CD1c-positive myeloid dendritic cell (primary cell): ENCODE measurements around the gene C16orf74.

ENCODE experiments used
- DNase-seq: peaks from one replicate; pipeline ENCODE4 v3.0.0-alpha.2; 2016; ENCODE audit errors: extremely low spot score

Gene C16orf74

DNA sequence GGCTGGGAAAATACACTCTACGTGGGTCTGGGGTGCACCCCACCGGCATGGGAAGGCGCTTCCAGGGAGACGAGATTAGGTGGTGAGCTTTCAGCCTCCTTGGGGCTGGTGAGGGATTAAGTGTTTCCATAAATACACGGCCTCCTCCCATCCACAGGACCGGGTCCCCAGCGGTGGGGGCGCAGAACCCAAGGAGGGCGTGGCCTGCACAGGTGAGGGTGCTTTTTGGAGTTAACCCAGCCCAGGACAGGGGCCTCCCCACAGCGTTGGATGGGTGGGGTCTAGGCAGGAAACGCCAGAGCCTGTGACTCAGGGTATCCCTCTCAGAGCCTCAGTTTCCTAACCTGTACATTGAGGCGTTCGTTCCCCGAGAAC, 1.1 kb downstream of the C16orf74 start:
- DNase-seq: no peak

DNA sequence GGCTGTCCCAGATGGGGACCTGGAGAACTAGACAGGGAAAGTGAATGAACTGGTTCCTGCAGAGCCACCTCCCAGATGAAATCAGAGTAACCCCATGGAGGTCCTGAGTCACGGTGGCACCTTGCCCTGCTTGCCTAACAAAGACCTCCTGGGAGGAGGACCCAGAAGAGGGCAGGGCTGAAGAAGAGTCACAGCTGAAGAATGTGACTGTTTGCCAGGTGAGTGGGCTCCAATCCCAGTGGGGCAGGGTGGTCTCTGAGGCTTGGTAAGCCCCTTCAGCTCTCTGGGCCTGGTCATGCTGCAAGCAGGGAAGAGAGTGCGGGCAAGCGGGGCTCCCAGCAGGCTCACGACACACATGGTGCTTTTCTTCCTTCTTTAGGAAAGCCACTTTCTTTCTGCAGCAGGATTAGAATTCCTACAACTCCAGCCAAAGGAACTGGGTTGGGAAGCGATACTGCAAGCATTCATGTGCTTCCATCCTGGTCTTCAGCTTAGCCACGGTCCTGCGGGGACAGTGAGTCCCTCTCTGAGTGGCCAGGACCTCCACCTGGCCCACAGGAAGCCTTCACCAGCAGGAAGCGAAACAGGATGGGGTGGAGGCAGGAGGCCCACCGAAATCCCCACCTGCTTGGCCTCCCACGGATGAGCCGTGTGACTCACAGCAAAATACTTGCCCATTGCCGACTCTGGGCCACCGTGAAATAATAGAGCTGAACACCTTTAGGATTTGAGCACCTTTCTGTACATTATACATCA, 4.3 kb downstream of the C16orf74 start:
- no peak for DNase-seq

DNA sequence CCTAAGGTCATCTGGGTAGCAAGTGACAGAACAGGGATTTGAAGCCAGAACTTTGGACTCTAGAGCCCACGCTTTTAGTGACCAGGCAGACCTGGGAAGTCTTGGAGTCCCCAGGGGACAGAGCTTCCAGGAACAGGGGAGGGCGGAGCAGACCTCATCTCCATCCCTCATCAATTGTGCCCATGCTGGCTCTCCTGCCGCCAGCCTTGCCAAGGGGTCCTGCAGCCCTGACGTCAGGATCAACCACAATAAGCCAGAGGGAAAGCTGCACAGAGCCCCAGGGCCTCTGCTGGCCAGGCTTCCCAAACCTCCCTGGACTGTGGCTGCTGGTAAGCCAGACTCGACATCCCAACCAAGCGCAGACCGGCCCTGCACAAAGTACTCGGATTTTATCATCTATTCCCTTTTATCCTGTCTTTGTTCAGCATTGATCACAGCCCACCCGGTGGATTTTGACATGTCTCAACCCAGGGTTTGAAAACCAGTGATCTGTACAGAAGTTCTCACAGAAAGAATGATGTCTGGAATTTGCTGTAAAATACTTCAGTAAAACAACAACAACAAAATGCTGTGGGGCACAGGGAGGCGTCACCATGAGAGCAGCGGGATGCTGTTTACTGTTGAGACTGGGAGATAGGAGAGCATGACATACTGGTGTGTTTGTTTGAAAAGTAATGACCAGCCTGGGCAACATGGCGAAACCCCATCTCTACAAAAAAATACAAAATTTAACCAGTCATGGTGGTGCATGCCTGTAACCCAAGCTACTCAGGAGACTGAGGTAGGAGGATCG, 11.8 kb downstream of the C16orf74 start:
- no peak for DNase-seq

DNA sequence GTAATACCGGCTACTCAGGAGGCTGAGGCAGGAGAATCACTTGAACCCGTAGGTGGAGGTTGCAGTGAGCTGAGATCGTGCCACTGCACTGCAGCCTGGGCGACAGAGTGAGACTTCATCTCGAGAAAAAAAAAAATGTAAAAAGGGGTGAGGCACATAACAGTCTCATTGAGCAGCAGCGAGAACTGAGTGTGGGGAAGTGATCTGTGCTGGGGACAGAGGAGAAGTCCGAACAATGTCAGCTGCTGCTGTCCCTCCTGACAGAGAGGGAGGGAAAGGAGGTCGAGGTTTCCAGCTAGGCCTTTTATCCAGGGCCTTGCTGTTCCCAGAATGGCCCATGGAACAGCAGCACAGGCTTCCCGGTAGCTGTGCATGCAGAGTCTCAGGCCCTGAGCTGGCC, 14.0 kb downstream of the C16orf74 start:
- DNase-seq: peak; percentile 21

DNA sequence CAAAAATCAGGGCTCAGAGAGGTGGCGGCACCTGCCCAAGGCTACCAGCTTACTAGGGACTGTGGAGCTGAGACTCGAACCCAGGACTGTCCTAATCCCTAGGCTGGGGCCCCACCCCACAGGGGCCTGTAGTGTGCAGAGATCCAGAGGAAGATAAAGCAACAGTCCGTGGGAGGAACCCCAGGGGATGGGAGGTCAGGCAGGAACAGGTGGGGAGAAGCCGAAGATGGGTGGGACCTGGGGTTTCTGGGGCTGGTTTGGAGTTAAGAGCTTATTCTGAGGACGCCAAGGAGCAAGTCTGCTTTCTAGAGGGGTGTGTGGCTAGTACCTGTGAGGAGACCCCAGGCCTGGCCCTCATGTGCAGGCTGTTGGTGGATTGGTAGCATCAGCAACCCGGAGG, 14.9 kb downstream of the C16orf74 start:
- DNase-seq: no peak

DNA sequence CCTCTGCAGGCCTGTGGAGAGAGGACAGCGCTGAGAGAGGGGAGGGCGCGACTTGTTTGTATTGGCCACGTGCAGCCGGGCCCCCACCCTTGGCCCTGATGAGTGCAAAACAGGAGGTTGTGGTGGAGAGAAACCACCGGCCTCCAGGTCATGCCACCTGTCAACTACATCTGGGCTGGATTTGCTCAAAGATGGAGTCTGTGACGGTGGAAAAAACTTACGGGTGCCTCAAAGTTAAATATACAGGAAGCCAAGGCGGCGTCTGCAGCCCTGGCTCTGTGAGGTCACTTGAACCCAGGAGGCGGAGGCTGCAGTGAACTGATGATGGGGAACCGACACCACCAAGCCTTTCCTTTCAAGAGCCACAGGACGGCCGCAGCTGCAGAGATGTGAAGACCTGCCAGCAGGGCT, 15.7 kb downstream of the C16orf74 start:
- DNase-seq: peak; percentile 55

DNA sequence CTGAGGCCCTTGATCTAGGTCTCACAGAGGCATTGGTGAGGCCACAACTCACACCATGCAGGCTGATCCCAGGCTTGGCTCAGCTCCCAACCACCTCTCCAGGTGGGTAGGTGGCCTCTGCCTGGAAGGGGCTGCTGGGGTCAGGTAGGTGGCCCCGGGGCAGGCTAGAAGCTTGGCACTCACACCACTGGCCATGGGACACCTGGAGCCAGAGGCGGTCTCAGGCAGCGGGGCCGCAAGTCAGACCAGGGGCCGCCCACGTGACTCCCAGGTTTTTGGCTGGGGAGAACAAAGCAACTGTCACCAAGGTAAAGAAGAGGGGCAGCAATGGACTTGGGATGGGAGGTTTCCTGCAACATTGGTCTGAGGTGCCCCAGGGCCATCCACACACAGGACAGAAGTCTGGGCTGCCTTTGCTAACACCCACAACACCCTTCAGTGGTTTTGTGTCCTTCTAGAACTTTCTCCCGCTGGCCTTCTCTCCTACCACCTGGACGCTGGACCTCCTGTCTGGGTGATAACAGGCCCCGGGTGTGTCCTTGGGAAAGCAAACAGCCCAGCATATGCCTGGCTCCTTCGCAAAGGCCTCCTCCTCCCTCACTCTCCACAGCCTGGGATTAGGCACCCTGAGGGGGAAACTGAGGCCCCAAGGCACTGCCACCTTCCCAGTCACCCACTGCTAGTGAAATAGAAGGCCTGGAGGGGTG, 16.4 kb downstream of the C16orf74 start:
- DNase-seq: no peak

DNA sequence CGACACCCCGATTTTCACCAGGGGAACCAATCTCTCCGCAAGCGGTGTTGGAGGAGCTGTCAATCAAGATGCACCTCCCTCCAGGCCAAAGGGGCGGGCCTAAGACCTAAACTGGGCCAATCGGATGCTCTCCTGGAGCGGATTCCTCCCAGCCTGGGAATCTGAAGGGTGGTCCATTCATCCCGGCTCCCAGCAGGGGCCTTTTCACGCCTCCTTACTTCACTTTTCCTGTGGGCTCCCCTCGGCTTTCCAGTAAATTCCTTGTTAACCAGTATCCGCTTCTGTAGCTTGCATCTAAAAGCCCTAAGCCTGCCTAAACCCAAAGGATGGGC, 17.1 kb downstream of the C16orf74 start:
- peak; percentile 35 for DNase-seq

DNA sequence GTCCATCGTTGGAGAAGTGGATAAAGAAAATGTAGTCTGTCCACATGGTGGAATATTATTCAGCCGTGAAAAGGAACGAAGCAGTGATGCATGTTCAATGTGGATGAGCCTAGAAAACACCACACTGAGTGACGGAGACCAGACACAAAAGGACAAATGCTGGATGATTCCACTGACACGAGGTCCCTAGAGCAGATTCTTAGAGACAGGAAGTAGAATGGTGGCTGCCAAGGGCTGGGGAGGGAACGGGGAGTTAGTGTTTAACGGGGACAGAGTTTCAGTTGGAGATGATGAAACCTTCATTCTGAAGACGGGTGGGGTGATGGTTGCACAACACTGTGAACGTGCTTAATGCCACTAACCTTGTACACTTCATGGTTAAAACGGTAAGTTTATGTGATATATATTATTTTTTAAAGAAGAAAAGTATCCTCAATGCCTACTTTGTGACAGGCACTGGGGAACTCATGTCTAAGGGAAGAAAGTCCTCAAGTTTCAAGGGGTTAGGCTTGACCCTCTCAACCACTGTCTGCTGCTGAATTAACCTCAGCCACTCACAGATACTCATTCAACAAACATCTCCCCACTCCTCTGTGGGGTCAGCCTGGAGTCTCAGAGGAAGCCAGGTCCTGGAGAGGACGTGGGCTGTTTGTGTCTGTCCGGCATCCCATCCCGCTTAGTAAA, 17.6 kb downstream of the C16orf74 start:
- DNase-seq: peak; percentile 73

DNA sequence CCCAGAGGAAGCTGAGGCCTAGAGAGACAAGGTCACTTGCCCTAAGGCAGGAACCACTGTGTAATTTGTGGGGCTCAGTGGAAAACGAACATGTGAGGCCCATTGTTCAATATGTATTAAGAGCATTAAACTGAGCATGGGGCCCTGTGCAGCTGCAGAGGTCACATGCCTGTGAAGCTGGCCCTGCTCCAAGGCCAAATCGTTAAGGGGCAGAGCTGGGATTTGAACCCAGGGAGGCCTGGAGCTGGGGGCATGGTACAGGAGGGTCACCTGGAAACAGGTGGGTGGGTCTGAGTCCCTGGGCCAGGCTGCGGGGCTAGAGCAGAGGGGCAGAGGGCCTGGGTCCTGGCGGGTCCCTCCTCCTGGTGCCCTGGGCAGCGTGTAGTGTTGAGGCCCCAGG, 19.7 kb downstream of the C16orf74 start:
- no peak for DNase-seq

DNA sequence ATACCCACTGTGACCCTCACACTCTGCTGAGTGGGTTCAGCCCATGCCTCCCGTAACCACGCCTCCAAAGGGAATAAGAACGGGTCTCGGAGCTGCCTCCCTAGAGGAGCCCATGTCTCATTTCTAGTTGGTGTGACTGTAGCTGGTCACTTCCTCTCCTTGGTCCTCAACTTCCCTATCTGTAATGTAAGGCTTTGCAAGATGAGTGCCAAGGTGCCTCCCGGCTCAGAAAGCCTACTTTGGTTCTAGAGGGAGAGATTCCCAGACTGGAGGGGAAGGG, 20.8 kb downstream of the C16orf74 start:
- DNase-seq: peak; percentile 80

DNA sequence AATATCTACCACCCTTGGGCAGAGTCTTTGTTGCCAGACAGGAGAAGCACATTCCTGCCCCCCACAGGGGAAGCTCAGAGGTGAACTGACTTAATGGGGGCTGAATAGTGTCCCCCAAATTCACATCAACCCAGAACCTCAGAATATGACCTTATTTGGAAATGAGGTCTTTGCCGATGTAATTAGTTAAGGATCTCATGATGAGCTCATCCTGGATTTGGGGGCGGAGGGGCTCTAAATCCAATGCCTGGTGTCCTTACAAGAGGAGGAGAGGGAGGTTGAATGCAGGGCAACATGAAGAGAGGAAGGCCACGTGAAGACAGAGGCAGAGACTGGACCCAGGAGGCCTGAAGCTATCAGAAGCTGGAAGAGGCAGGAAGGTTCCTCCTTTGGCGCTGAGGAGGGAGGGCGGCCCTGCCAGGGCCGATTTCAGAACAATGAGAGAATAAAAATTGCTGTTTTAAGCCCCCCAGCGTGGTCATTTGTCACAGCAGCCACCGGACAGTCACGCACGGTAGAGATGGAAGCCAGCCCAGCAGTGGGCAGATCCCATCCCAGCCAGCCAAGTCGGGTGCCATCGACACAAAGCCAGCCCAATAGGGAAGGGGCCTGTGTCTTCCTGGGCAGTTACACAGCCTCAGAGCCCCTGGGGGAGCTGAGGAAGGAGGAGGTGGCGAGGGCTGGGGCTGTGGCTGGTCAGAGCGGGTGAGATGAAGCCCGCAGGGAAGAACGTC, 21.3 kb downstream of the C16orf74 start:
- DNase-seq: no peak

DNA sequence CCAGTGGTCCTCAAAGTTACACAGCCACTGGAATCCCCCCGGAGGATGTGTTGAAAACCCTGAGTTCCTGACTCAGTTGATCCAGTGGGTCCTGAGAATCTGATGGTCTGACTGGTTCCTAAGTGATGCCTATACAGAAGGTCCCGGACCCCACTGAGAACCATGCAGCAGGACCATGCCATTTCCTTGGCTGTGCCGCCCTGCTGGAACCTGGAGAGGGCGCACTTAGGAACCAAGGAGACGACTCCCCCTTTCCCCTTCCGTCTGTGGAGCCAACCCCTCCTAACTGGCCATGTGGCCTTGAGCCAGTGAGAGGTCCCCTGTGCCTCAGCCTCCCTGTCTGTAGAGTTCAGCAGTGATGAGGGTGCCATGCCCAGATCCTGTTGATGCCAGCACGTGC, 22.0 kb downstream of the C16orf74 start:
- no peak for DNase-seq

DNA sequence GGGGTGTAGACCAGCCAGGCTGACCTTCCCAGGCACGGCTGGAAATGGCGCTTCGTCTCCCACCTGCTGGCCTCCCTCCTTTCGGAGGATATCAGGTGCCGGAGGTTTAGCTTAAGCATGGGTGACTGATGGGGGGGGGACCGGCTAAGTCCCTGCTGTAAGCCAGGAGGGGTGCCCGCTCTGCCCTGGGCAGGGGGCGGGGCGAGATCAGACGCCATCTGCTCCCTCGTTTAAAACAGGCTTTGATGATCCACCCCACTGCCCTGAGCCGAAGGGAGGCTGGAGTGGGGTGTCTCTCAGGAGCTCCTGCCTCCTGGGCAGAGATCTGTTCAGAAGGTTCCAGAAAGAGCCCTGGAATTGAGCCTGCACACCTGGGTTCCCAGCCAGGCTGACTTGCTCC, 26.0 kb downstream of the C16orf74 start:
- DNase-seq: no peak

DNA sequence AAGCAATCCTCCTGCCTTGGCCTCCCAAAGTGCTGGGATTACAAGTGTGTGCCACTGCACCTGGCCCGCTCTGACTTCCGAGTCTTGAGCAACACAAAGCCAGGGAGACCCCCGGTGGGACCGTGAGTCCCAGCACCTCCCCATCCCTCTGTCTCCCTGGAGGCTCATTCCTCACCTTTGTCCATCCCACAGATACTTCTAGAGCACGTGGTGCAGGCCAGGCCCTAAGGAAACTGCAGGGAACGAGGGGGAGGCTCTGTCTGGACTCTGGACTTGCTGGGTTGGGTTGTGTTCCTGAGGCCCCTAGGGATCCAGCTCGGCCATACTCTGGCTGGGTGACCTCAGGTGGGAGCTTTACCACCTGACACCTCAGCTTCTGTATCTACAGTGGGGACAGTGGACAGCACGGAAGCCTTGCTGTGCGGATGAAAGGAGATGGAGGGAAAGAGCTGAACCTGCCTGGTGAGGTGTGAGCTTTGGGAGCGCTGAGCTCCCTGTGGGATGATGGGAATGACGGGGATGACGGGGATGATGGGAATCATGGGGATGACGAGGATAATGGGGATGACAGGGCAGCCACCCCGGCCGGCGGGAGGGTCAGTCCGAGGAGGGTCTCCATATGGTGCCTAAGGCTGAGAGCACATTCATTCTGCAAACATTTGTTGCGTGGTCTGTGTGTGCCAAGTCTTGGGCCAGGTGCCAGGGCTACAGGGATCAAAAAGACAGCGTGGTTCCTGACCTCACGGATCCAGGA, 26.6 kb downstream of the C16orf74 start:
- DNase-seq: no peak

DNA sequence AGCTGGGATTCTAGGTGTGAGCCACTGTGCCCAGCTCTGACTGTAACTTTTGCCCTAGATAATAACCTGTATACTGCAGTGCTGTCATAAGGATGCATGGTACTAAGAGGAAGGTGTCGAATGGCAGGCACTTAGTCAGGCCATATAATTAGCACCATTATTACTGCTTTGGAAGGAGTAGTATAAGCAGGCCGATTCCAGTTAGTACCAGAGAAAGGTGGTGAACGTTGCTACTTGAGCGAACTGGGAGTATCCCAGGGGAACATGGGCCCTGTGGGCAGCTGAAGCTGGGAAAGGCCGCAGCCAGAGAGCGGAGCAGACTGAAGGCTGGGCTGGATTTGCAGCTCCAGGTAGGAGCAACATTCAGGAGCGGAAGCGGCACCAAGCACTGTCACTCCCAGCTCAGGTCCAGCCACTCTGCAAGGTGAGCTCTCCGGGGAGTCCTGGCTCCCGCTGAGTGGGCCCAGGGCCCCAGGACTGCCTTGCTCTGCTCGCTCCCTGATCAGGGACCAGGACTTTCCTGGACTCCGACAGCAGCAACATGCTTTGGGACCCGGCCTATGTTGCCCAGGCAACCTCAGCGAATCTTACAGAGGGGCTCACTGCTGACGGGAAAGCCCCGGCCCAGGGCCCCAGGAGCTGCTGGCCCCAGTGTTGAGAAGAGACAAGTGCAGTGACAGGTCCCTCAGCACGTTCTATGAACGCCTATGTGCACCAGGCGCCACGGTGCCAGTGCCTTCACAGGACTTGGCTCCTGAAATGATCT, 28.6 kb downstream of the C16orf74 start:
- DNase-seq: no peak

DNA sequence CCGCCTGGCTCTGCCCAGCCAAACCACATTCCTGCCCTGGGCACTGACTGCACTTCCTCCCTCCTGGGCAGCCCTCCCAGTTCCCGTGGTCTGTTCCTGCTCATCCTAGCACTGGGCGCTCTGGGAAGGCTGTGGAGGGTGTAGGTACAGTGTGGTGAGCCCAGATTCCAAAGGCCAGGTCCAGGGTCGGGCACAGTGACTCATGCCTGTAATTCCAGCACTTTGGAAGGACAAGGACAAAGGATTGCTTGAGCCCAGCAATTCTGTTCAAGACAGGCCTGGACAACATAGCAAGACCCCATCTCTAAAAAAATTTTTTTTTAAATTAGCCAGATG, 30.6 kb downstream of the C16orf74 start:
- no peak for DNase-seq

DNA sequence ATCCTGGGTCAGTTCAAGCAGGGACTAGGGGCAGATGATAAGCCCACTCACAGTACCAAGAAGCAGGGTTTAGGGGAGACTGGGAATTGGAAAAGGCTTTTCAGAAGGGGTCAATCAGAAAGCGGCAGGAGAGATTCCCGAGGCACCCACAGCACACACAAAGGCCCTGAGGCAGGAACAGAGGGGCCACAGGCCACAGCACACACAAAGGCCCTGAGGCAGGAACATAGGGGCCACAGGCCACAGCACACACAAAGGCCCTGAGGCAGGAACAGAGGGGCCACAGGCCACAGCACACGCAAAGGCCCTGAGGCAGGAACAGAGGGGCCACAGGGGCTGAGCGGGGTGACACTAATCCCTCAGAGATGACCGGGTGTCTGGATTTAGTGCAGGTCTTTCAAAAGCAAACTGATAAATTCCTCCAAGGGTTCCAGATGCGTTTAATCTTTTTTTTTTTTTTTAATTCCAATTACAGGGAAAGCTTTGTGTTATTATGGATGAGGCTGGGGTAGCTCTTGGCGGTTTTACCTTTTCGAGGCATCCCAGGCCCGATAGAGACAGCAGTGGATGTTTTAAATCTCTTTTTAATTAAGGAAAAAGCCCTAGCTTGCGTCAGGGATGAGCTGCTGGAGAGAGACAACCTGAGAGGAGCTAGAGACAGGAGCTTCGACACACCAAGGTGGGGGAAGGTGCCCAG, 31.1 kb downstream of the C16orf74 start:
- no peak for DNase-seq

DNA sequence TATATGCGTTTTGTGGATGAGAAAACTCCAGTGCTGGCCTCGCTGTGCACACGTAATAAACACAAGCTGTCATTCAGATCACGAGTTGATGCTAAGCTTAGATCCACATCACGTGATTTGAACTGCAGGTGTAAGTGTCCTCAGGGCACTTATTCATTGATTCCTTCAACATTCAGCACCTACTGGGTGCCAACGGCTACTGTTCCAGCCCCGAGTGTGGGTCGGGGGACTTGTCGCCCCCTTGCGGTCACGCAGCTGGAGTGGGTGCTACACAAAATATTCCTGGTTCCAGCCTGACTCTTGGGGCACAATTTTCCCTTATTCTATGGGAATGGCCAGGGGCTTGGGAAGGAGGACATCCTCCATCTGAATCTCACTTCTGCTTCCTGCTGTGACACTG, 32.2 kb downstream of the C16orf74 start:
- DNase-seq: peak; percentile 10

DNA sequence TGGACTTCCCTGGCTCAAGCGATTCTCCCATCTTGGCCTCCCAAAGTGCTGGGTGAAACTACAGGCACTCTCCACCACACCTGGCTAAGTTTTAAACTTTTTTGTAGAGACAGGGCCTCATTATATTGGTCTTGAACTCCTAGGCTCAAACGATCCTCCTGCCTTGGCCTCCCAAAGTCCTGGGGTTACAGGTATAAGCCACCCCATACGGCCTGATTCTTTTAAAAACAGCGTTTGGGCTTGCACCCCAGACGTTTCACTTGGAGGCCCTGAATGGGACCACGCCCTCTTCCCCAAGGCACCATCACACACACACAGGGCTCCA, 32.8 kb downstream of the C16orf74 start:
- no peak for DNase-seq
